GM19455 (cell line): ENCODE results near the gene GSTA2.
"Not testable (repeated sequence)": the region's sequence is repeated elsewhere in the genome, so short reads cannot be mapped to it uniquely, and the experiment has no call there.

Experiments
- ATAC-seq: cut with Tn5 transposase; IDR thresholded peaks from one replicate; pipeline ENCODE4 v1.9.1; 2021; ENCODE audit not compliant: unreplicated experiment

Gene GSTA2

DNA sequence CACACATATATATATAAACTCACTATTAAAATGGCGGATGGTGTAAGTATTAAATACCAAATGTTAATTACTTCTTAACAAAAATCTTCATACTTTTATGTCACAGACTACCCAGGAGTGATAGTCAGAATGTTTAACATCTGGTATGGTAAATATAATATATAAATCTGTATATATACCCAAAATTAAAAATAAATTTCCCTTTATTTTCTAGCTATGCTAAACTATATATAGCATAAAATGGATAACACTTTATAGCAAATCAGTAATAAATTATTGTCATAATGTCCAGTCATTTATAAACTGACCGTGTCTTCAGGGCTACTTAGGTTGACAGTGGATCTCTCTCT, 37.1 kb downstream of the GSTA2 start:
- no peak for ATAC-seq

DNA sequence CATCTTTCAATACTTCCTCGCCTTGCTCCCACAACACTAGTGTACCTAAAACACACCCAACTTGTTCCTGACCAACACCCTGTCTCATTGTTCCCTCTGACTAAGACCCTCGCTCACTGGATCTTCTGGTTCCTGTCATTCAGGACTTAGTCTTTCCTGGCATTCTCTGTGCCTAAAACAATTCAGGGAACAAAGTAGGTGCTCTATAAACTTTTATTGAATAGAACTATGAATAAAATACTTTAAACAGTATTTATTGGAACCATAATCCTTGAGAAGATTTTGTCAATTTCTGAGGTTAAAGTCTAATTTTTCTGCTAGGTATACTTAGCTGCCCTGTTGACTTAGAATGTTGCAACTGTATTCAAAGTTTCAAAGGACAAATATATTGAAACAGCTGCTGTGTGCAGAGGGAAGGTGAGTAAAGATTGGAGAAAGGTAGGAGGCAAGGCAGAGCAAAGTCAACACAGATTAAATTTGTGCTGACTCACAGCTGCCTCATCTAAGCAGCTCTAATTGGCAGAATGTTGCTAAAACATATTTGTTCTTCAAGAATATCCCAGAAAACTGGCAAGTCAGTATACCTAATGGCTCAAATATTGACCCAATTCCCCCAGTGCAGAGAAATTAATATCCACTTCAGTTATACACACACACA, 37.6 kb downstream of the GSTA2 start:
- no peak for ATAC-seq

DNA sequence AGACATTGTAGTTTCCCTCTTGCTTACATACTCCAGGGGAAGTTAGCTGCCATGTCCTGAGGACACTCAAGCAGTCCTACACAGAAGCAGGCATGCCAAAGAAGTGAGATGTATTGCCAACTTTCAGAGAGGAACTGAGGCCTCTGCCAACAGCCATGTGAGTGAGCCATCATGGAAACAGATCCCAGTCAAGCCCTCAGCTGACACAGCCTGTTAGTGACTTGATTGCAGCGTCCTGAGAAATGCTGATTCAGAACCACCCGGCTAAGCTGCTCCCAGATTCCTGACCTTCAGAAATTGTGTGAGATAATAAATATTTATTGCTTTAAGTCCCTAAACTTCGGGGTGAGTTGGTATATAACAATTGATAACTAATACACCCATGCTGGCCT, 38.1 kb downstream of the GSTA2 start:
- ATAC-seq: no peak

DNA sequence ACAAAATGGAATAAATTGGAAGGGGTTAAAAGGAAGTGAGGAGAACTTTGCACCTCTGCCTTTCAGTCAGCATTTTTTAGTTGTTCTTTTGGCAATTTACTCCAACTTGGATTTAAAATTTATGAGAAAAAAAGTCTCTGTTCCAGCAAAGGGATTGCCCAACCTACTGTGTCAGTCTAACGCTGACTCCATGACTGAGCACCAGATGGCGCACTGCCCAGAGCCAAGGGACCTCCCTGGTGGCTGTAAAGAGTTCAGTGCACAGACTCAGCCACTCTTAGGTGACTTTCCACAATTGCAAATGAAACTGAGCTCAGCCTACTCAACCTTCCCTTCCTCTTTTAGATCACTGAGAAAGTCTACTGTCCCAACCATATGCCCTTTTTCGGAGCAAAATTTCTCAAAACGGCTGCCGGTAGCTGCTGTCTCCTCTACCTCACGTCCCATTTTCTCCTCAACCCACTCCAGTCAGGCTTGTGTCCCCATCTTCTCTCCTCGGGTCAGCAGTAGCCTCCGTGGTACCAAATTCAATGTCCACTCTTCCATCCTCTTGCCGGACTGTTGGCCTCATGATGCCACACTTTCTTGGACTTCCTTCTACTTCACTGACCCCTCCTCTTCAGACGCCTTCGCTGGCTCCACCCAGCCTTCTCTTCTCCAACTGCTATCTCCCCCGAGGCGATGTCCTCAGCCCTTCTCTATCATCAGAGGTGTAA, 38.7 kb downstream of the GSTA2 start:
- ATAC-seq: peak; percentile 99

DNA sequence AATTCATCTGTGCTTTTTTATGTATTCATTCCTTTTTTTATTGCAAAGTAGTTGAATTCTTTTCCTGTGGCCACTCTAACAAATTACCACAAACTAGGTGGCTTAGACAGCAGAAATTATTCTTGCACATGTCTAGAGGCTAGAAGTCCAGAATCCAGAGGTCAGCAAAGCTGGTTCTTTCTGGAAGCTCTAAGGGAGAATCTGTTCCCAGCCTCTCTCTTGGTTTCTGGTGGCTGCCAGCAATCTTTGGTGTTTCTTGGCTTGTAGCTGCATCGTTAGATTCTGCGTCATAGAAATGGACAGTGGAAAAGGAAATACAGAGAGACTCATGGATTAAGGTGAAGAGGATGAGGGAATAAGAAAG, 39.3 kb downstream of the GSTA2 start:
- no peak for ATAC-seq

DNA sequence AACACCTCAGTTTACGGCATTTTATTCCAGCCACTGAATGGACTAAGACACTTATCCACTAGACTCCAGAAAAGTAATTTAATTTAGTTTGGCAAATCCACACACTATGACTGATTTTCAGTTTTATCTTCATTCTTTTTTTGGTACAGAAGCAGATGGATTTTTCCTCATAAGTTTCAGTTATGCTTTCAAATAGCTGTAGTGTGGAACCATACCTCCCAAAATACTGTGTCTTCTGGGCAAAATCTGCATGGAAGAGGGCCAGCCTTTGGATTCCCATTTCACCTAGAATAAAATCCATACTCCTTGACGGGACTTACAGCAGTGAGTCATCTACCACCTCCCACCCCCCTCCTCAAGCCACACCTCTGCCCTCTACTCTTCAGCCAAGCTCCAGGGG, 43.0 kb downstream of the GSTA2 start:
- ATAC-seq: no peak

DNA sequence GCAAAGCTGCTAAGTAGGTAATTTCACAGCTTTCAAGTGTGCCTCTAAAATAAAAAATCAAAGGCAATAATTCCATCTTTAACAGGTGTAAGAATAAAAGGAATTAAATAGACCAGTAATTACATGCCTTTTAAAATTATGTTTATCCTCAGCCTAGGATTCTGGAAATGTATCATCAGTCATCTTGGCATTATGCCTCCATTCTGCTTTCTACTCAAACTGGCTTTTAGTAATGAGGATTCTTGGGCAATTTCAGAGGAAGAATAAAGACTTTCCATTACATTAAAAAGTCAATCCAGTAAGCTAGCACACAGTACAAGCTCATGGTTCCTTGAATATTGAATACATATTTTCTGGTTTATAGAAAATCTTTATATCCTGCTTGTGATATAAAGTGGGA, 44.7 kb downstream of the GSTA2 start:
- ATAC-seq: no peak

DNA sequence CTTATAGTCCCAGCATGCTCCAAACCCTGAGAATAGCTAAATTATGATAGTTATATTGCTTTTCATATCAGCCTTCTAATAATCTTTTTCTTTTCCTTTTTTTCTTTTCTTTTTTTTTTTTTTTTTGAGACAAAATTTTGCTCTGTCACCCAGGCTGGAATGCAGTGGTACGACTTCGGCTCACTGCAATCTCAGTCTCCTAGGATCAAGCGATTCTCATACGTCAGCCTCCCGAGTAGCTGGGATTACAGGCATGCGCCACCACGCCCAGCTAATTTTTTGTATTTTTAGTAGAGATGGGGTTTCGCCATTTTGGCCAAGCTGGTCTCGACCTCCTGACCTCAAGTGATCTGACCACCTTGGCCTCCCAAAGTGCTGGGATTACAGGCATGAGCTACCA, 48.5 kb downstream of the GSTA2 start:
- ATAC-seq: not testable (repeated sequence)

DNA sequence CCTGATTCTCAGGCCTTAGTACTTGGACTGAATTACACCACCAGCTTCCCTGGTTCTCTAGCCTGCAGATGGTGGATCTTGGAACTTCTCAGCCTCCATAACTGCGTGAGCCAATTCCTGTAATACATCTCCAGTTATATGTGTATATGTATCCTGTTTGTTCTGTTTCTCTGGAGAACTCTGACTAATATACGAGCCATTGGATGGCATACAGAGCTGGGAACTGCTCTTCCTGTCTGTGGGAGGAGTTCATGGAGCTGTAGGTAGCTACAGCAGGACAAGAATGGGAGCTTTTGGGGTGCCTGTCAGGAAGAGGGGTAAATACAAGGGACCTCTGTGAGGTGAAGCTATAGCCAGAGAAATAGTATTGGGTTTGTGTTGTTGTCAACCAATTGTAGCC, 51.1 kb downstream of the GSTA2 start:
- ATAC-seq: no peak

DNA sequence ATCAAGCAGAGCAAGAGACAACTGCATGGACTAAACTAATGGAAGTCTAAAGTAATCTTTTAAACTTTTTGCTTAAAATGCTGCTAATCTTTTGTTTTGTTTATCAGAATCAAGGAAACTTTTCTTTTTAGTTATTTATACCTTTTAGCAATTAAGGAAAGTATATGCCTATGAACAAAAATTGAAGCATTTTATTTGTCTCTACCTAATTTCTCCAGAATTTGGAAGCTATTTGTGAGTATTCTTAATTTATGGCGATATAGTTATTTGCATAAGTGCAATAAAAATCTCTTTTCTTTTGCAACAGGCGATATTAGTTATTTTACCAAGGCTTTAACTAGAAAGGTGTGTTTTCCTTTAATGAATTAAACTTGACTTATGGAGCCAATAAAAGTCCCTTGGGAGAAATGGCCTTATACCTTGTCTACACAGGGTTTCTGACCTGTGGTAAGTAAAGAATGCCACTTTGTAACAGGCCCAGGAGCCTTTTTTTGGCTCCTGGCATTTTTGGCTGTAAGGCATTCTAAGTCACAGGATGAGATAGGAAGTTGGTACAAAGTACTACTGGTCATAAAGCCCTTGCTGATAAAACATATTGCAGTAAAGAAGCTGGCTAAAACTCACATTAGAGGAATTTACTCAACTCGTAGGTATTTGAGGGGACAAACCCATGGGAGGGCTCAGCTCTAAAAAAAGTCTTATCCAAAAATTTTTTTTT, 55.2 kb downstream of the GSTA2 start:
- no peak for ATAC-seq

DNA sequence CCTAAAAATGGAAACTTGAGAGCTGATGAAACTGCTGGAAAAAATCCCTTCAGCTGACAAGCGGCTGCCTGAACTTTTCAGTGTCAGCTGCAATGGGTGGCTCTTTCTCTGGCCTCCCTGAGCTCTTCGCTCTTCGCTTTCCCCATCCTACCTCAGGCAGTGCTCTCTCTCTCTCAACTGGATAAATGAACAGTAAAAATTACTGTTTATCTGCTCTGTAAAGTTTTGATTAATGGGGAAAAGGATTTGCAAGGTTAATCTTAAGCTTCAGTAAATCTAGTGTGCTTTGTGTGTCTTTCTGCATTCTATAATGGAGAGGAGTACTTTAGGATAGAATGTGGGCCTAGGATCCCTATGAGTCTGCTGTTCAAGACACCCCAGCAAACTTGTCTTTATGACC, 57.3 kb downstream of the GSTA2 start:
- ATAC-seq: no peak

DNA sequence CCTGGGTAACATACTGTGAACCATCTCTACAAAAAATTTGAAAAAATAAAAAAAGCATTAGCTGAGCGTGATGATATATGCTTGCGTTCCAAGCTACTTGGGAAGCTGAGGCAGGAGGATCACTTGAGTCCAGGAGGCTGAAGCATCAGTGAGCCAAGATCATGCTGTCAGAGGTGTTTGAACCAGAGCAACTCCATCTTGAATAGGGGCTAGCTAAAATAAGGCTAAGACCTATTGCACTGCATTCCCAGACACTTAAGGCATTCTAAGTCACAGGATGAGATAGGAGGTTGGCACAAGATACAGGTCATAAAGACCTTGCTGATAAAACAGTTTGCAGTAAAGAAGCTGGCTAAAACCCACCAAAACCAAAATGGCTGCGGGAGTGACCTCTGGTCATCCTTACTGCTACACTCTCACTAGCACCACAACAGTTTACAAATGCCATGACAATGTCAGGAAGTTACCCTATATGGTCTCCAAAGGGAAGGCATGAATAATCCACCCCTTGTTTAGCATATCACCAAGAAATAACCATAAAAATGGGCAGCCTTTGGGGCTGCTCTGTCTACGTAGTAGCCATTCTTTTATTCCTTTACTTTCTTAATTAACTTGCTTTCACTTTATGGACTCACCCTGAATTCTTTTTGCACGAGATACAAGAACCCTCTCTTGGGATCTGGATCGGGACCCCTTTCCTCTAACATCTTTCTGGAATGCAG, 58.3 kb downstream of the GSTA2 start:
- not testable (repeated sequence) for ATAC-seq

DNA sequence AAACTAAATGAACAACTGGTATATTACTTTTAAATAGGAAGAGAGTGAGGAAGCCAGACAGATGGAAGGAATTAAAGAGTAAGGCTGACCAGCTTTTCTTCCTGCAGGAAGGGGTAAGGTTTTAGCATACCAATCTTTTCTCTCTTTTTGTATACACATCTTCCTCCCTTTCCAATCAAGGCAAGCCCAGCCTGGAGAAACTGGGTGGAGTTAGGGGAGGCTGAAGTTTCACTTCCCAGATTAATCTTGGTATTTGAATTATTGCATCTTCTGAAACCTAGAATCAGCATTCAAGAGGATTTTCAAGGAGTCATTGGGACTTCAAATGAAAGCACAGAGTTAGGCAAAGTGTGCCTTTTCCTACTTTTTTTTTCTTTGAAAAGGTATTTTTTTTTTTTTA, 59.2 kb downstream of the GSTA2 start:
- ATAC-seq: no peak
